Lung (tissue), 12 donors: ENCODE results near the gene GALNT1. TPM values are rescaled to one million over a fixed set of nuclear protein-coding genes. Genes with fewer than 3 reads are reported as not detected.

ENCODE experiments used
- ATAC-seq: fragments of 200-7000 bp; cut with Tn5 transposase; one replicate; pipeline ENCODE4 v1.9.1; 2020; ENCODE audit warnings: moderate number of reproducible peaks; ENCODE audit not compliant: insufficient read depth, low FRiP score
- DNase-seq, 3 donors: peaks; one replicate each; pipeline ENCODE4 v3.0.0-alpha.2; 2013 to 2017
- H3K27ac ChIP-seq, 2 donors: one replicate each; pipeline ENCODE4 v1.5.1; 2013; ENCODE audit warnings: mild to moderate bottlenecking in 2 of 2, moderate library complexity in 2 of 2, control low read depth in 1 of 2, inconsistent platforms in 1 of 2, low read depth in 1 of 2, low read length in 1 of 2
- H3K27me3 ChIP-seq, 3 donors: one replicate each; pipeline ENCODE4 v1.5.1; 2013; ENCODE audit warnings: low read length in 2 of 3; ENCODE audit not compliant: control insufficient read depth in 3 of 3, insufficient read depth in 3 of 3
- H3K36me3 ChIP-seq, 4 donors: one replicate each; pipeline ENCODE4 v1.5.1; 2013; ENCODE audit warnings: low read length in 4 of 4, mild to moderate bottlenecking in 1 of 4, moderate library complexity in 1 of 4; ENCODE audit not compliant: control insufficient read depth in 4 of 4, insufficient read depth in 4 of 4
- H3K4me1 ChIP-seq, 5 donors: one replicate each; pipeline ENCODE4 v1.5.1; 2013; ENCODE audit warnings: low read length in 5 of 5, mild to moderate bottlenecking in 2 of 5, moderate library complexity in 1 of 5; ENCODE audit not compliant: control insufficient read depth in 5 of 5, insufficient read depth in 5 of 5
- H3K4me3 ChIP-seq: one replicate; pipeline ENCODE4 v1.5.1; 2013; ENCODE audit warnings: mild to moderate bottlenecking, control low read depth, moderate library complexity
- H3K9ac ChIP-seq, 2 donors: one replicate each; pipeline ENCODE4 v1.5.1; 2013; ENCODE audit warnings: low read length in 2 of 2, control low read depth in 1 of 2; ENCODE audit not compliant: insufficient read depth in 1 of 2
- H3K9me3 ChIP-seq, 4 donors: one replicate each; pipeline ENCODE4 v1.5.1; 2013; ENCODE audit warnings: low read length in 3 of 4, mild to moderate bottlenecking in 1 of 4, moderate library complexity in 1 of 4; ENCODE audit not compliant: control insufficient read depth in 4 of 4, insufficient read depth in 3 of 4
- WGBS, 2 donors: extraction: QIAGEN DNeasy Blood & Tissue Kit; methylation state at CpG; one replicate each; pipeline ENCODE4 v1.1.7; 2013; 5-methylcytosine and 5-hydroxymethylcytosine counted together
- polyA plus RNA-seq, 2 donors: library from polyadenylated mRNA; stranded (reverse); fragments of 200-250 nt; gene quantifications; one replicate each; pipeline ENCODE4 v1.2.1, GENCODE V29; 2013
- total RNA-seq, 2 donors: library from RNA; depleted of rRNA in 1 of 2; stranded (reverse); fragments of >200 nt in 1 of 2; gene quantifications; one replicate each; pipeline ENCODE4 v1.2.1, GENCODE V29; 2014 to 2021
- TF ChIP-seq, protein P1 (sequence below): IDR thresholded peaks from 2 replicates; pipeline ENCODE4 v1.5.1; 2012; ENCODE audit warnings: mild to moderate bottlenecking; ENCODE audit errors: control extremely low read depth, extremely low read depth
- donor health status: control.
- donor health status: control.
- donor health status: Bipolar disorder and iron deficiency.
- donor health status: healthy.
- donor health status: DM: yes; HTN: yes; CAD: no.

Gene GALNT1
- total and polyA plus RNA-seq, 4 donors, result 16.9 to 73.4 (median 46.8) TPM

DNA sequence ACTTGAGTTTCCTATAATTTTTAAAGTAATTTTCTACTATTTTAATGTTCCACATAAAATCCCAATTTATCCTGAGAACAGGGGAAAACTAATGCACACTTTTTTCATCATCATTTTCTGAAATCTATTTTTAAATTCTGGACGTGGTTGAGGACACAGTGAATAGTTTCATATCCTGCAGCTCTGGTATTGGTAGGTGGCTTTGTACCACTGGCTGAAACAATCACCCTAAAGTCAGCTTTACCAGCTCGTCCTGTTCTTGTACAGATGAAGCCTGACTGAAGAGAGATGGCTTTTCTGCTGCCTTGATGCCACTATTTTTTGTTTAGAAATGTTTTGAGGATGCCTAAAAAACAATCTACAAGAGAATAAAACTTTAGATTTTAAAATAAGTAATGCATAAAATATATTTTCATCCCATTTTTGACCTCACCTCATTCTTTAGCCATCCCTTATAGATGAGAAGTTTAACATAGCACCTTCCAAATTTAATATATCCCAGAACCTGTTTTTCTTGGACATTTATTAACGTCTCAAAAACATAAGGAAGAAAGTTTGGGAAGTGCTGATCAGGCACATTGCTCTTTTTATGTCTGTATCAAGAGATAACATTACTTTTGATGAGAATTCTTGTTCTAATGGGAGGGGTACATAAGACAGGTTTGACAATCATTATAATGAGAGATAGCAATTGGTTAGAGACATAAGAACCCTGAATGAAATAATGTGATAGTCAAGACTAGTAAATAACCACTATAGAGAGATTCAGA, 80.9 kb downstream of the GALNT1 start:
- no peaks in the 10 kb centered on the region for H3K9me3 ChIP-seq
- H3K27me3 ChIP-seq, result no peaks in the 10 kb centered on the region
- H3K27ac ChIP-seq, result no peak overlapping the region
- H3K4me3 ChIP-seq, result no peak overlapping the region
- DNase-seq (no peak), ATAC-seq (no peak)
- no peak overlapping the region for H3K9ac ChIP-seq
- peaks cover 0 to 15% (median 9%) of the 10 kb centered on the region in 4 donors for H3K36me3 ChIP-seq
- no peaks in the 10 kb centered on the region for H3K4me1 ChIP-seq
- WGBS, 2 donors, result 71 to 75% methylated on average over 3 of the region's 3 CpGs
- TF ChIP-seq, protein P1, sequence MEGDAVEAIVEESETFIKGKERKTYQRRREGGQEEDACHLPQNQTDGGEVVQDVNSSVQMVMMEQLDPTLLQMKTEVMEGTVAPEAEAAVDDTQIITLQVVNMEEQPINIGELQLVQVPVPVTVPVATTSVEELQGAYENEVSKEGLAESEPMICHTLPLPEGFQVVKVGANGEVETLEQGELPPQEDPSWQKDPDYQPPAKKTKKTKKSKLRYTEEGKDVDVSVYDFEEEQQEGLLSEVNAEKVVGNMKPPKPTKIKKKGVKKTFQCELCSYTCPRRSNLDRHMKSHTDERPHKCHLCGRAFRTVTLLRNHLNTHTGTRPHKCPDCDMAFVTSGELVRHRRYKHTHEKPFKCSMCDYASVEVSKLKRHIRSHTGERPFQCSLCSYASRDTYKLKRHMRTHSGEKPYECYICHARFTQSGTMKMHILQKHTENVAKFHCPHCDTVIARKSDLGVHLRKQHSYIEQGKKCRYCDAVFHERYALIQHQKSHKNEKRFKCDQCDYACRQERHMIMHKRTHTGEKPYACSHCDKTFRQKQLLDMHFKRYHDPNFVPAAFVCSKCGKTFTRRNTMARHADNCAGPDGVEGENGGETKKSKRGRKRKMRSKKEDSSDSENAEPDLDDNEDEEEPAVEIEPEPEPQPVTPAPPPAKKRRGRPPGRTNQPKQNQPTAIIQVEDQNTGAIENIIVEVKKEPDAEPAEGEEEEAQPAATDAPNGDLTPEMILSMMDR, result no peak

DNA sequence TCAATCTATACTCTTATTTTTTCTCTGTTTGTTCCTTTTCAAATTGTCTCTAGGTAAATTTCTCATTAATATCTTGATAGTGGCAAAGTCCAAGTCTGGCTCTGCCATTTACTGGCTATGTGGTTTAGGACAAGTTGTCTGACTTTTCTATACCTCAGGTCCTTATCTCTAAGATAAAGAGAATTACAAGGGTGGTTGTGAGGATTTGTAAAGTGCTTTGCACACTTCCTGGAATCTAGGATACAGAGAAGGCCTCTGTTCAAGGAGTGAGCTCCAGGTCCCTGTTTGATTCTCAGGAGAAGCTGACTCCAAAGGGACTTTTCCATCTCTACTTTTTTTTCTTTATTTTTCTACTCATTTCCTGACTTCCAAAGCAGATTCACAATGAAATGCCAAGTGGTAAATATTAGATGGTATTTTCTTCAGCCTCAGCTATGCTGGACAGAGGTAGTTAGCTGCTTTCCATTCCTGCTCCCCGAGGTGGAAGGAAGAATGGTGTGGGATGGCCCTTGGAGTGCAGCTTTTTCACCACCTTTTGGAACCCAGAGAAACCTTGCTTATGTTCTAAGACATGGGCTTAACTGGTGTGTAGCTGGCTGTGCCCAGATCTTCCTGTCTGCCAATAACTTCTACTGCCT, 90.5 kb downstream of the GALNT1 start:
- peaks cover 0 to 18% (median 5%) of the 10 kb centered on the region in 4 donors for H3K36me3 ChIP-seq
- no peak overlapping the region for H3K9ac ChIP-seq
- H3K9me3 ChIP-seq, result peaks cover 0 to 2% (median under 1%) of the 10 kb centered on the region in 4 donors
- H3K4me1 ChIP-seq, result no peaks in the 10 kb centered on the region
- ATAC-seq (no peak), DNase-seq (no peak)
- 63 to 70% methylated on average over 1 of the region's 1 CpG for WGBS, 2 donors
- H3K4me3 ChIP-seq, result no peak overlapping the region
- H3K27ac ChIP-seq, result no peak overlapping the region
- TF ChIP-seq, protein P1, result no peak
- H3K27me3 ChIP-seq, result no peaks in the 10 kb centered on the region

DNA sequence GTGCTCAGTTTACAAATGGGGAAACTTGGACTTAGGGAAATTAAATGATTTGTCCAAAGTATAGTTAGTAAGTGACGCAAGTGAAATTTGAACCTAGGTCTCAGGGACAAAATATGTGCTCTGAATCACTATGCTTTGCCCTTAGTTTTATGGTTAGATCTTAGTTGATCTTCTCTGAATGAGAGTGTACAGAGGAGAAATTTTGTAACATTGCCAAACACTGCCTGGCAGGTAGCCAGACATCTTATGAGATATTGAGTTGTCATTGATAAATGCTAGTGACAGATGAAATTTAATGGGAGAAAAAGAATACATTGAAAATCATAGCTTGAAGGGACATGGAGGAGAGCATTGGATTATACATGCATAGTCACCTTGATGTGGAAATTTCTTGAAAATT, 91.4 kb downstream of the GALNT1 start:
- H3K9me3 ChIP-seq, result peaks cover 0 to 2% (median 0%) of the 10 kb centered on the region in 4 donors
- H3K4me3 ChIP-seq, result no peak overlapping the region
- DNase-seq (no peak), ATAC-seq (no peak)
- no peak overlapping the region for H3K27ac ChIP-seq
- 96 to 100% methylated on average over 1 of the region's 1 CpG for WGBS, 2 donors
- no peaks in the 10 kb centered on the region for H3K27me3 ChIP-seq
- TF ChIP-seq, protein P1, result no peak
- H3K36me3 ChIP-seq, result peaks cover 0 to 11% (median 6%) of the 10 kb centered on the region in 4 donors
- no peak overlapping the region for H3K9ac ChIP-seq
- H3K4me1 ChIP-seq, result no peaks in the 10 kb centered on the region
